Measurements from ENCODE around the gene PHLPP1.

PHLPP1 gene

GRCh38 chr18:62856294-62856693, 141.0 kb downstream of the PHLPP1 start:
- DNase-seq = no peak

GRCh38 chr18:62857263-62857976, 142.1 kb downstream of the PHLPP1 start:
- no peak for DNase-seq

GRCh38 chr18:62860062-62860461, 144.7 kb downstream of the PHLPP1 start:
- DNase-seq = no peak

GRCh38 chr18:62862466-62862865, 147.1 kb downstream of the PHLPP1 start:
- DNase-seq = no peak

GRCh38 chr18:62863579-62864001, 148.2 kb downstream of the PHLPP1 start:
- no peak for DNase-seq

GRCh38 chr18:62865498-62865897, 150.2 kb downstream of the PHLPP1 start:
- no peak for DNase-seq

- DNase-seq = no peak
These were observed 152.2 kb downstream of the PHLPP1 start for GRCh38 chr18:62867534-62867933.

- DNase-seq = no peak
These were observed 153.3 kb downstream of the PHLPP1 start for GRCh38 chr18:62868645-62869044.

GRCh38 chr18:62870643-62871042, 155.3 kb downstream of the PHLPP1 start:
- no peak for DNase-seq

- DNase-seq = no peak
These were observed 160.0 kb downstream of the PHLPP1 start for GRCh38 chr18:62875323-62875722.

- no peak for DNase-seq
These were observed 160.8 kb downstream of the PHLPP1 start for GRCh38 chr18:62876111-62876510.

- no peak for DNase-seq
These were observed 161.5 kb downstream of the PHLPP1 start for GRCh38 chr18:62876828-62877227.

GRCh38 chr18:62877411-62878221, 162.3 kb downstream of the PHLPP1 start:
- DNase-seq = no peak

GRCh38 chr18:62878305-62878704, 163.0 kb downstream of the PHLPP1 start:
- no peak for DNase-seq

- no peak for DNase-seq
These were observed 164.7 kb downstream of the PHLPP1 start for GRCh38 chr18:62880034-62880433.

- DNase-seq = no peak
These were observed 165.5 kb downstream of the PHLPP1 start for GRCh38 chr18:62880673-62881364.

GRCh38 chr18:62881509-62882016, 166.2 kb downstream of the PHLPP1 start:
- no peak for DNase-seq

- DNase-seq = no peak
These were observed 168.8 kb downstream of the PHLPP1 start for GRCh38 chr18:62883937-62884735.

GRCh38 chr18:62885804-62886203, 170.5 kb downstream of the PHLPP1 start:
- no peak for DNase-seq

- DNase-seq = no peak
These were observed 179.5 kb downstream of the PHLPP1 start for GRCh38 chr18:62894681-62895390.

- DNase-seq = no peak
These were observed 181.8 kb downstream of the PHLPP1 start for GRCh38 chr18:62897153-62897552.

GRCh38 chr18:62898359-62898758, 183.0 kb downstream of the PHLPP1 start:
- no peak for DNase-seq
